Measurements from ENCODE around the gene COL19A1.
A peak's percentile ranks its signal among the peaks of the same experiment; 100 is the strongest.
"Not testable (repeated sequence)": the region's sequence is repeated elsewhere in the genome, so short reads cannot be mapped to it uniquely, and the experiment has no call there.

Gene COL19A1

DNA sequence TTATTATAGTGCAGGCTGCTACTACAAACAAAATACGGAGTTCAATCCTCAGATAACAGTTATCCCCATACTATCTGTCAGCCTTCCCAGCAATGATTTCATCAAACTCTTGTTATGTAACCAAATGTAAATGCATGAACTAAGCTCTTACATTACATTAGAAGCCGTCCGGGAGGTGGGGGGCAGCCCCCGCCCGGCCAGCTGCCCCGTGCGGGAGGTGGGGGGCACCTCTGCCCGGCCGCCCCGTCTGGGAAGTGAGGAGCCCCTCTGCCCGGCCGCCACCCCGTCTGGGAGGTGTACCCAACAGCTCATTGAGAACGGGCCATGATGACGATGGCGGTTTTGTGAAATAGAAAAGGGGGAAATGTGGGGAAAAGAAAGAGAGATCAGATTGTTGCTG is 99.6 kb downstream of the COL19A1 start:
- DNase-seq (ENCODE audit: low spot score), result not testable (repeated sequence)

GRCh38 chr6:69973138-69973537 is 106.8 kb downstream of the COL19A1 start:
- DNase-seq (ENCODE audit: low spot score), result peak; percentile 13

- no peak for DNase-seq (ENCODE audit: low spot score)
Measured at GRCh38 chr6:69973763-69974162, 107.4 kb downstream of the COL19A1 start.

DNA sequence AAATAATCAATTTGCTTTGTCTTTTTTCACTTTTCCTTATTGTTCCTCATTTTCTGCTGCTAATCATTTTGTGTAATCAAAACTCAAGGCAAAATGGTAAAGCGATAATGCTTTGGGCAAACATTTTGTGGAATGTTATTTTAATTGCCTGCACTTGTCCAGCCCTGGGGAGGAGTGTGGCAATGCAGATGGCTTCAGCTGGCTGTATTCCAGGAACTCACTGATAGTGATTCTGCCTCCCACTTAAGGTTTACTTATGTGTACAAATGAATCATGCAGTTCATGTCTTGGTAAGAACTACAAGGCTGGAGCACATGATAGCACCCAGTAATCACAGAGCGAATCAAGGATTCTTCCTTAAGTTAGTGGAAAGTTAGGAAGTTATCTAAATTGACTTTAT is 107.8 kb downstream of the COL19A1 start:
- no peak for DNase-seq (ENCODE audit: low spot score)

- no peak for DNase-seq (ENCODE audit: low spot score)
Measured at GRCh38 chr6:69976591-69977090, 110.3 kb downstream of the COL19A1 start.

DNA sequence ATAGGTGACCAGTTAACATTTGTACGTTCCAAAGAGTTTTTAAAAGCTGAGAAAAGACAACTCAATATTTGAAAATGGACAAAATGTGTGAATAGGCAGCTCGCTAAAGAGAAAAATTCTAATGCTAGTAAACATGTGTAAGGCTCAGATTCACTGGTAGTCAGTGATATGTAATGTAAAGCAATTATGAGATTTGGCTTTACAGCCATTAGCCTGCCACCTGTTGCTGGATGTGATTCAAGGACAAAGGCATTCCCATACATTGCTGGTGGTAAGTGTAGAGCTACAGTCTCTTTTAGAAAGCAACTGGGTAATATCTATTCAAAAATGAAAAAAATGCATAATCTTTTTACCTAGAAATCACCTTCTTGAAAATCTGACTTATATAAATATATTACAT is 114.3 kb downstream of the COL19A1 start:
- no peak for DNase-seq (ENCODE audit: low spot score)

DNA sequence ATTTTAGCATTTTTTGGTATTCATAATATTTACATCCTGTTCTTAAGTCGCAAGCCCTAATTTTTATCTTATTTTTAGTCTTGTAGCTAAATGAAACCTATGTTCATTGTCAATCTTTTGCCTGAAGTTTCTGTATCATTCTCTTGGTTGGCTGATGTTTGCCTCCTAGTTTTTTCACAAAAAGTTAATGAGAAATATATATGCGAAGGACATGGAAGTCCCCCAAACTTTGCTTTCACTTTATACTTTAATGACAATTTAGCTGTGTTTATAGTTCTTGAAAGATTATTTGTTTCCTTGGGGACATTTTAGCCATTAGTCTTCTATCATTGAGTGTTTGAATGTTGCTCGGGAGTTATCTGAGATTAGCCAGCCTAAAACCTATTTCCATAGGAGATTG is 118.2 kb downstream of the COL19A1 start:
- no peak for DNase-seq (ENCODE audit: low spot score)

- DNase-seq (ENCODE audit: low spot score), result no peak
Measured at GRCh38 chr6:69985180-69985579, 118.8 kb downstream of the COL19A1 start.

GRCh38 chr6:69987550-69987949 is 121.2 kb downstream of the COL19A1 start:
- no peak for DNase-seq (ENCODE audit: low spot score)

GRCh38 chr6:69988458-69989126 is 122.2 kb downstream of the COL19A1 start:
- DNase-seq (ENCODE audit: low spot score), result no peak

DNA sequence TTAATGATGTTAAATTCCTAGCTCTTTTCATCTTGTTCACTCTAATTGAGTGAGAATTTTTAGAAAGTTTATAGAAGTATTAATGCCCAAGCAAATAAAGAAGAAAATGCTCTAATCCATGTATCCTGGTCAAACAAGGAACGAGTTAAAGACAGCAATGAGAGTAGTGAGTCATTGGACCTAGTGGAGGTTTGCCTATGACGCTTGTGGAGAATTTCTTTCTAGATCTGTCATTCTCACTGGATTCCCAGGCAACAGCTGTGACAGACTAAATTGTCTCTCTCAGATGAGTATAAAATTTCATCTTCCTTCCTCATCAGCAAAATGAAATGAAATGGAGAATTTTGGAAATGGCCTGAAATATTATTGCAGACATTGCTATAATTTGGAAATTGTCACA is 127.9 kb downstream of the COL19A1 start:
- no peak for DNase-seq (ENCODE audit: low spot score)

DNA sequence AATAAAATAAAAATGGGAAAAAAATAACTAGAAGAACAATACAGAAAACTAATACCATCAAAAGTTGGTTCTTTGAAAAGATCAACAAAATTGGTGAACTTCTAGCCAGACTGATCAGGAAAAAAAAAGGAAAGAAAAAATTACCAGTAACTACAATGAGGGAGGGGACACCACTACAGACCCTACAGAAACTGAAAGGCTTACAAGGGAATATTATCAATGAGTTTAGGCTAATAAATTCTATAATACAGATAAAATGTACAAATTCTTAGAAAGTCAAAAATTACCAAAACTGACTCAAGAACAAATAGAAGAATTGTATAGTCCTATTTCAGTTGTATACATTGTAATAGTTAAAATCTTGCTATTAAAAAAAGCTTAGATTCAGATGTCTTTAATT is 141.8 kb downstream of the COL19A1 start:
- DNase-seq (ENCODE audit: low spot score), result no peak

GRCh38 chr6:70010339-70010738 is 144.0 kb downstream of the COL19A1 start:
- not testable (repeated sequence) for DNase-seq (ENCODE audit: low spot score)

DNA sequence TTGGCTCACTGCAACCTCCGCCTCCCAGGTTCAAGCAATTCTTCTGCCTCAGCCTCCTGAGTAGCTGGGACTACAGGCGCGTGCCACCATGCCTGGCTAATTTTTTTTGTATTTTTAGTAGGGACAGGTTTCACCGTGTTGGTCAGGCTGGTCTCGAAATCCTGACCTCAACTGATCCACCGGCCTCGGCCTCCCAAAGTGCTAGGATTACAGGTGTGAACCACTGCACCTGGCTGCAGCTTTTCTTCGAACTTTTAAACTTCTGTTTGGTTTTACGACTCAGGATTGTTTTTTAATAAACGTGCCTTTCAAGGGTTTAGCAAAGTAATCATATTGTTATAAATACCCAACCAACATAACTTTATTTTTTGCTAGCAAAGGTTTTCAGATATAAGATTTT is 156.8 kb downstream of the COL19A1 start:
- not testable (repeated sequence) for DNase-seq (ENCODE audit: low spot score)

- no peak for DNase-seq (ENCODE audit: low spot score)
Measured at GRCh38 chr6:70028246-70028645, 161.9 kb downstream of the COL19A1 start.

DNA sequence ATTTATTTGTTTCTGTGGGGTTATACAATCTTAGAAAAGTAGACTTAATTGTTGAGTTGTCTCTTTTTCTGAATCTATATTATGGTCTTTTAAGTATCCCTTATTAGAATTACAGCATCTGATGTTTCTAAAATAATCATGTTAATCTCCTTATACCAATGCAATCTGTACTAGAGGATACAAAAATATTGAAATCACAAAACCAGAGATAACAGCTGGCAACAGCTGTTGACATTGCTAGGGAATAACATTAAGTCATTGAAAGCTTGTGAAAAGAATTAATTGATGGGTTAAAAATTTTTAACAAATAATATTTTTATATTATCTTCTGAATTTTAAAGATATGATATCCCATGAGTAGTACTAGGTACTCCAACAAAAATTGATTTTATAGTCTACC is 162.6 kb downstream of the COL19A1 start:
- no peak for DNase-seq (ENCODE audit: low spot score)

DNA sequence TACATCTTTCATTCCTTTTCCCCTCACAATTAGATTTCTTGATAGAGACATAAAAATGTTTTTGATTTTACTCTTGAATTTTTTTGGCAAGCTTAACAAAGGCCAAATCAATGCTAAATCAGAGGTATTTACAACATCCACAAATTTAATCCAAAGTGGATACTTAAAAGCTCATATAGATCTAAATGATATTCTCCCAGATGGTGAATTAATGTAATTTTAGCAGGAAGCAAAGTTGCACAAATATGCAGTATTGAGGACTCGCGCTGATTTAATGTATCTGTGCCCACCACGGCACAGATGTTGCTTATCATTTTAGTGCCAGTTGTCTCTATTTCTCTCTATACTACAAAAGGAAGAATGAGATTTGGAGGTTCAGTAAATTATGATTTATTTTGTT is 167.4 kb downstream of the COL19A1 start:
- no peak for DNase-seq (ENCODE audit: low spot score)

DNA sequence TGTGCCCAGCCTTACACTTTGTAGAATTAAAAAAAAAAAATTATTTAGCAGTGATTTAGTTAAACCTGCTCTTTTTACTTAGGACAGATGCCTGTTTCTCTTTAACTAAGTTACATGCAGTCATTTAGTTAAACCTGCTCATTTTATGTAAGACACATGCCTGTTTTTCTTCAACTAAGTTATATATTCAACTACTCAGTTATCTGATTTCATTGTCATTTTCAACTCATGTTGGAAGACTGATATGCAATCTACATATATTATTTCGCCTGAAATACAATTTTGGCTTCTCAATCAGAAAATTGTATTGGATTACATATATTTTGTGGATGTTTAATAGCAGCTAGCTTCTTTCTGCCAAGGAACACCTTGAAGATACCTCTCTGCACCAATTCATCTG is 171.1 kb downstream of the COL19A1 start:
- no peak for DNase-seq (ENCODE audit: low spot score)

DNA sequence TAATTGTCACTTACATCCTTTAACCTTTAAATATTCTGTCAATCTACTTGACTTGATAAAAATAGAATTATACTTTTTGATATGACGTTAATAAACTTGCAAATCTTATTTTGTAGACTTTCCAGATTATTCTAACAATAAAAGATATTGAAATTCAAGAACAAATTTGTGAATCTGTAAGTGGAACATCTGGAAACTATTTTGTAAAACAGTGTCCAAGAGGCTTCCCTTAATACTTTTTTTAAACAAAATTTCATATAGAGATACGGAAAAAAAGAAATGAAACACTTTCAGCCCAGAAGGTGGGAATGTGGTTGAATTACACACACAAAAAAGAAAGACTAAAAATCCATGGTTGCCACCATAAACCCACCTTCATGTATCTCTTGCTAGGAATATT is 174.4 kb downstream of the COL19A1 start:
- DNase-seq (ENCODE audit: low spot score), result no peak

- no peak for DNase-seq (ENCODE audit: low spot score)
Measured at GRCh38 chr6:70041411-70041810, 175.1 kb downstream of the COL19A1 start.

DNA sequence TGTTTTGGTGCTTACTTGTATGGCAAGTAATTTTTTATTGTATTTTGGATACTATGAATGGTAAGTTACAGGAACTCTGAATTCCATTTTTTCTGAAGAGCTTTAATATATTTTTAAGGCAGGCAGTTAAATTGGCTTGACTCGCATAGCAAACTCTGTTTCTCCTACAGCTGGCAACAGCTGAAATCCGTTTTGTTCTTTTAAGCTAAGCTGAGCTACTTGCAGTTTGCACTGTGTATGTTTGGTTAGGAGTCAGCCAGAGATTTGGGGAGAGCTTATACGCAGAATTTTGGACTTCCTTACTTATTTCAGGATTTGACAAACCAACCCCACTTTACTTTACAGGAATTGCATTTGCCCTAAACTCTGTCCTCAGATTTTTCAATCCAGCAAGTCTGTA is 179.1 kb downstream of the COL19A1 start:
- DNase-seq (ENCODE audit: low spot score), result no peak

DNA sequence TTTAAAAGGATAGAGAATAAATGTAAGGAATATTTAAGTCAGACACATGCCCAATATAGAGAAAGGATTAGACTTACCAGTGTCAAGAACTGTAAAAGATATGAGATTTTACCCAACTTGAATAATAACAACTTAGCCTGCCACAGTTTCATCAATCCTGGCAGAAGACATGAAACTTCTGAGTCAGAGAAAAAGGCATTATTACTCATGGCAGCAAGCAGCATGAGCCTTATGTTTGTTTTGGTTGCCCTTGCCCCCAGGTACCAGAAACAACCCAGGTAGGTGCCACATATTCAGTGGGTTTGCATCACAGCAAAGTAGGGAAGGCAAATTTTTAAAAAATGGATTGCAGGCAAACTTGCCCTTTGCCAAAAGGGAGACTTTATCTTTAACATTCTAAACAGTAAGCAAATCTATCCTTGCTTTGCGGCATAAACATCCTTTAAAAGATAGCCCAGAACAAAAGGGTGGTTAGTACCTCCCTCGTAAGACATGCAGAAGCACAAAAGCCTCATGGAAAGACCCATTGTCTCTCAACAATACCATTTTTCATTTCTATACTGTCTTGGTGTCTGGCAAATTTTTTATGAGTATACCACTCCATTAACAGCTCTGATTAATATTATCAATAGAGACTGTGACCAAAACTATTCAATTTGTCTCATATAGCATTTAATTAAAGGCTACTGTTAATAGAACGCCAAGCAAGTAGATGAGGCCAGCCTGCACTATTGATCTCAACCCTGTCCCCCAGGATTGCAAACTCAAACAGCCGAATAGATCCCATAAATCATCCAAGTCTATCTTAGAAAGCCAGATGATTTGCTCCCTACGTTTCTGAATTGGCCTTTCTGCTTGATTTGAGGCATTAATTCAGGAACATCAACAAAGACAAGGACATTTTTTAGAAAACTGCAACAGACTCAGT is 185.1 kb downstream of the COL19A1 start:
- no peak for DNase-seq (ENCODE audit: low spot score)

DNA sequence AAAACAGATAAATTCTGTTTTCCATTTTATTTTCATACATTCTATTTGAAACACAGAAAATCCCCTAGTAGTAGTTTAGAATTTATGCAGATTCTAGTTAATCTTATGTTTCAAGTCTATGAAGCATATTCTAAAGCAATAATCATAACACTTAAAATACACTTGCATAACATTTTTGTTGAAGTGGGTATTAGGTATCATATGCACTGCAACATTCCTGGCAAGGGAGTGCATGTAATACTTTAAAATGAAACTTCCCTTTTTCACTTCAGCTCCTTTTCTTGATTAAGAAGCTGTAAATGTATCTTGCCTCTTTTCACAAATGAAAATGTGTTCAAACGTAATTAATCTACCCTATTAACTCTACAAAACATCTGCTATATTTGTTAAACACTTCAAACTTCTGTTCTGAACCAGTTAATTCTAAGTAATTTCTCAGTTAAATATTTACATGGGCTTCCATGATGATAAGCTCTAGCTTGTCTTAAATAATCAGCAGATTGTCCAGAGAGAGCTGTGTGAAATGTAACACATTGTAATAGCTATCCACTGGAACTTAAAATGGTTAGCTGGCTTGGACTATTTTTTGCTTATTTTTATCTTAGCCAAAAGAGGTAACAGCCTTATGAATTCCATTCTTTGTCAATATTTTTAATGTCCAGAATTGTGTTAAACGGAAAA is 192.8 kb downstream of the COL19A1 start:
- no peak for DNase-seq (ENCODE audit: low spot score)
